H1 (cell line): Measurements from ENCODE around the gene CDK15. TPM values are rescaled to one million over a fixed set of nuclear protein-coding genes. Genes with fewer than 3 reads are reported as not detected.

ENCODE experiments used
- BRCA1 ChIP-seq: IDR thresholded peaks from 2 replicates; pipeline ENCODE4 v1.6.1; 2012; ENCODE audit warnings: low read depth, low read length, improper control_type of control experiment
- E2F6 ChIP-seq: IDR thresholded peaks from 2 replicates; pipeline ENCODE4 v1.6.1; 2012; ENCODE audit warnings: inconsistent platforms
- POU5F1 ChIP-seq: IDR thresholded peaks from 2 replicates; pipeline ENCODE4 v1.6.1; 2011; ENCODE audit warnings: low read depth, mild to moderate bottlenecking, low read length, moderate library complexity
- RXRA ChIP-seq: IDR thresholded peaks from 2 replicates; pipeline ENCODE4 v1.6.1; 2011; ENCODE audit warnings: low read depth, mild to moderate bottlenecking, low read length, moderate library complexity; ENCODE audit not compliant: insufficient read depth
- SAP30 ChIP-seq: fragments of 300-600 bp; sonication (generic); IDR thresholded peaks from 2 replicates; pipeline ENCODE4 v1.7.1; 2012; ENCODE audit warnings: low read length, moderate library complexity, mild to moderate bottlenecking, inconsistent platforms; ENCODE audit not compliant: insufficient read depth, insufficient replicate concordance
- SIN3A ChIP-seq, 2 experiments: IDR thresholded peaks in 1 of 2; conservative IDR thresholded peaks in 1 of 2; 2 replicates each; pipeline ENCODE4 v1.6.1; 2011 to 2012; ENCODE audit warnings: low read length in 2 of 2, improper control_type of control experiment in 1 of 2, low read depth in 1 of 2, mild to moderate bottlenecking in 1 of 2
- polyA plus RNA-seq, 7 experiments: library from polyadenylated mRNA; depleted of rRNA in 3 of 7; stranded (reverse) in 5 of 7; unstranded in 2 of 7; fragments of >200 nt in 5 of 7; fragments of 200-250 nt in 2 of 7; gene quantifications; 1 replicate in 5 of 7; 2 replicates in 1 of 7; 4 replicates in 1 of 7; pipeline versions ENCODE4 v1.2.1 to v1.2.3, GENCODE V29; 2011 to 2013; ENCODE audit warnings: missing spikeins in 2 of 7, mixed read lengths in 2 of 7
- total RNA-seq: library from RNA; stranded (reverse); fragmentation: NEBNext Ultra II Directional; extraction: Animal tissue kit (Norgen Biotek cat#: 25700); gene quantifications from 2 replicates; pipeline ENCODE4 v1.2.1, GENCODE V29; 2021
- TF ChIP-seq, protein P1 (sequence below): fragments of 300-600 bp; sonication (generic); IDR thresholded peaks from 2 replicates; pipeline ENCODE4 v1.7.1; 2012; ENCODE audit warnings: low read length, moderate library complexity, mild to moderate bottlenecking, inconsistent platforms; ENCODE audit not compliant: insufficient replicate concordance

Gene CDK15
- total and polyA plus RNA-seq, 2 of the 8 experiments (the other 6 are each of a cell fraction or from before 2014, with no cell fraction given), result 0.03 TPM; not detected in 1

DNA sequence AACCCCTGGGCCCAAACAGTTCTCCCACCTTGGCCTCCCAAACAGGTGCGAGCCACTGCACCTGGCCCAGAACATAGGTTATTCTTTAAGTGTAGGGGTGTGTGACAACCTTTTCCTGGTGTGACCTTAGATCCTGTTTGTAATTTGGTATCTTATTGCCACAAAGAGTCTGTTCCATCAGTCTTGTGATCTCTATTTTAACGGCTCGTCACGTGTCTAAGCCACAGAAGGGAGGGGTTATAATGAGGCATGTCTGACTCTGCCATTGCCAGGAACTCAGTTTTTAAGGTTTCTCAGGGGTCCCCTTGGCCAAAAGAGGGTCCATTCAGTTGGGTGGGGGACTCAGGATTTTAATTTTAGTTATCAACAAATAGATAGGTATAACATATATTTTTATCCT lies 21.2 kb upstream of the CDK15 start (continued):
- TF ChIP-seq, protein P1, sequence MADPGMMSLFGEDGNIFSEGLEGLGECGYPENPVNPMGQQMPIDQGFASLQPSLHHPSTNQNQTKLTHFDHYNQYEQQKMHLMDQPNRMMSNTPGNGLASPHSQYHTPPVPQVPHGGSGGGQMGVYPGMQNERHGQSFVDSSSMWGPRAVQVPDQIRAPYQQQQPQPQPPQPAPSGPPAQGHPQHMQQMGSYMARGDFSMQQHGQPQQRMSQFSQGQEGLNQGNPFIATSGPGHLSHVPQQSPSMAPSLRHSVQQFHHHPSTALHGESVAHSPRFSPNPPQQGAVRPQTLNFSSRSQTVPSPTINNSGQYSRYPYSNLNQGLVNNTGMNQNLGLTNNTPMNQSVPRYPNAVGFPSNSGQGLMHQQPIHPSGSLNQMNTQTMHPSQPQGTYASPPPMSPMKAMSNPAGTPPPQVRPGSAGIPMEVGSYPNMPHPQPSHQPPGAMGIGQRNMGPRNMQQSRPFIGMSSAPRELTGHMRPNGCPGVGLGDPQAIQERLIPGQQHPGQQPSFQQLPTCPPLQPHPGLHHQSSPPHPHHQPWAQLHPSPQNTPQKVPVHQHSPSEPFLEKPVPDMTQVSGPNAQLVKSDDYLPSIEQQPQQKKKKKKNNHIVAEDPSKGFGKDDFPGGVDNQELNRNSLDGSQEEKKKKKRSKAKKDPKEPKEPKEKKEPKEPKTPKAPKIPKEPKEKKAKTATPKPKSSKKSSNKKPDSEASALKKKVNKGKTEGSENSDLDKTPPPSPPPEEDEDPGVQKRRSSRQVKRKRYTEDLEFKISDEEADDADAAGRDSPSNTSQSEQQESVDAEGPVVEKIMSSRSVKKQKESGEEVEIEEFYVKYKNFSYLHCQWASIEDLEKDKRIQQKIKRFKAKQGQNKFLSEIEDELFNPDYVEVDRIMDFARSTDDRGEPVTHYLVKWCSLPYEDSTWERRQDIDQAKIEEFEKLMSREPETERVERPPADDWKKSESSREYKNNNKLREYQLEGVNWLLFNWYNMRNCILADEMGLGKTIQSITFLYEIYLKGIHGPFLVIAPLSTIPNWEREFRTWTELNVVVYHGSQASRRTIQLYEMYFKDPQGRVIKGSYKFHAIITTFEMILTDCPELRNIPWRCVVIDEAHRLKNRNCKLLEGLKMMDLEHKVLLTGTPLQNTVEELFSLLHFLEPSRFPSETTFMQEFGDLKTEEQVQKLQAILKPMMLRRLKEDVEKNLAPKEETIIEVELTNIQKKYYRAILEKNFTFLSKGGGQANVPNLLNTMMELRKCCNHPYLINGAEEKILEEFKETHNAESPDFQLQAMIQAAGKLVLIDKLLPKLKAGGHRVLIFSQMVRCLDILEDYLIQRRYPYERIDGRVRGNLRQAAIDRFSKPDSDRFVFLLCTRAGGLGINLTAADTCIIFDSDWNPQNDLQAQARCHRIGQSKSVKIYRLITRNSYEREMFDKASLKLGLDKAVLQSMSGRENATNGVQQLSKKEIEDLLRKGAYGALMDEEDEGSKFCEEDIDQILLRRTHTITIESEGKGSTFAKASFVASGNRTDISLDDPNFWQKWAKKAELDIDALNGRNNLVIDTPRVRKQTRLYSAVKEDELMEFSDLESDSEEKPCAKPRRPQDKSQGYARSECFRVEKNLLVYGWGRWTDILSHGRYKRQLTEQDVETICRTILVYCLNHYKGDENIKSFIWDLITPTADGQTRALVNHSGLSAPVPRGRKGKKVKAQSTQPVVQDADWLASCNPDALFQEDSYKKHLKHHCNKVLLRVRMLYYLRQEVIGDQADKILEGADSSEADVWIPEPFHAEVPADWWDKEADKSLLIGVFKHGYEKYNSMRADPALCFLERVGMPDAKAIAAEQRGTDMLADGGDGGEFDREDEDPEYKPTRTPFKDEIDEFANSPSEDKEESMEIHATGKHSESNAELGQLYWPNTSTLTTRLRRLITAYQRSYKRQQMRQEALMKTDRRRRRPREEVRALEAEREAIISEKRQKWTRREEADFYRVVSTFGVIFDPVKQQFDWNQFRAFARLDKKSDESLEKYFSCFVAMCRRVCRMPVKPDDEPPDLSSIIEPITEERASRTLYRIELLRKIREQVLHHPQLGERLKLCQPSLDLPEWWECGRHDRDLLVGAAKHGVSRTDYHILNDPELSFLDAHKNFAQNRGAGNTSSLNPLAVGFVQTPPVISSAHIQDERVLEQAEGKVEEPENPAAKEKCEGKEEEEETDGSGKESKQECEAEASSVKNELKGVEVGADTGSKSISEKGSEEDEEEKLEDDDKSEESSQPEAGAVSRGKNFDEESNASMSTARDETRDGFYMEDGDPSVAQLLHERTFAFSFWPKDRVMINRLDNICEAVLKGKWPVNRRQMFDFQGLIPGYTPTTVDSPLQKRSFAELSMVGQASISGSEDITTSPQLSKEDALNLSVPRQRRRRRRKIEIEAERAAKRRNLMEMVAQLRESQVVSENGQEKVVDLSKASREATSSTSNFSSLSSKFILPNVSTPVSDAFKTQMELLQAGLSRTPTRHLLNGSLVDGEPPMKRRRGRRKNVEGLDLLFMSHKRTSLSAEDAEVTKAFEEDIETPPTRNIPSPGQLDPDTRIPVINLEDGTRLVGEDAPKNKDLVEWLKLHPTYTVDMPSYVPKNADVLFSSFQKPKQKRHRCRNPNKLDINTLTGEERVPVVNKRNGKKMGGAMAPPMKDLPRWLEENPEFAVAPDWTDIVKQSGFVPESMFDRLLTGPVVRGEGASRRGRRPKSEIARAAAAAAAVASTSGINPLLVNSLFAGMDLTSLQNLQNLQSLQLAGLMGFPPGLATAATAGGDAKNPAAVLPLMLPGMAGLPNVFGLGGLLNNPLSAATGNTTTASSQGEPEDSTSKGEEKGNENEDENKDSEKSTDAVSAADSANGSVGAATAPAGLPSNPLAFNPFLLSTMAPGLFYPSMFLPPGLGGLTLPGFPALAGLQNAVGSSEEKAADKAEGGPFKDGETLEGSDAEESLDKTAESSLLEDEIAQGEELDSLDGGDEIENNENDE, result no peak
- no peak for TF ChIP-seq SAP30
- TF ChIP-seq SIN3A (conservative IDR thresholded peaks at IDR 0.05 in 1 of 2, IDR thresholded peaks at IDR 0.05 in 1 of 2; ENCODE audit: low read depth in 1 of 2, low read length in 2 of 2), result no peak
- TF ChIP-seq RXRA, result no peak
- no peak for TF ChIP-seq POU5F1
- TF ChIP-seq BRCA1, result no peak
- no peak for TF ChIP-seq E2F6
